ENCODE measurements around the gene FRY.

DNA sequence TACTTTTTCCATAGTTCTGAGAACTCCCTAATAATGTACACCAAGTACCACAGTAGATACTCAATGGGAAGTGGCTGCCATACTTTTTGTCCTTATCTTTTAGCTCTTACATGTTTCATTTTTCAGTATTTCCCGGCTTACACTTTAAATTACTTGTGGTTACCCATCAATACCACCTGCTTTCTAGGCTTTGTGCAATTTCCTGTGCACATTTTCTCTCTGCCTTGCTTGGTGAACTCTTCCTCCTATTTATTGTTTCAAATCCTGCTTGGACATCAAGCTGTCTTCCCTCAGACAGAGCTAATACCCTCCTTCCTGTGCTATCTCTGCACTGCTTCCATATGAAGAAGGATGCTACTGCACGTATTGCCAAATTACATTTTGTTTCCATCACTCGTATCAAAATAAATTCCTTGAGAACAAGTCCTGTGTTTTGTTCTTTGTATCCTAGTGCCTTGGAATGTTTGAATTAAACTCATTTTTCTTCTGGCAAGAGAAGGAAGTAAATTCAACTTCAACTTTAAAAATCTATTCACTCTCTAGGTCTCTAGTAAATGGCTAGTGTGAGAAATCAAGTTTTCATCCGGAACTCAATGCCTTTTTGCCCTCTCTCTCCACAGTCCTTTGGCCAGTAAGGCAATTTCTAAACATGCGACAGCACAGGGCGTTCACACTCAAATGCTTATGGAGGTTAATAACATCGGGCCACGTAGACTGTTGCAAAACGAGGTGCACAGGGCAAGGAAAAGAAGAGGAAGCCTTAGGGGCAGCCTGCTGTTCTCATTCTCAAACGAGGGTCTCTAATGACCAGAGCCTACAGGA, 277.9 kb downstream of the FRY start:
- TF ChIP-seq, protein P1, sequence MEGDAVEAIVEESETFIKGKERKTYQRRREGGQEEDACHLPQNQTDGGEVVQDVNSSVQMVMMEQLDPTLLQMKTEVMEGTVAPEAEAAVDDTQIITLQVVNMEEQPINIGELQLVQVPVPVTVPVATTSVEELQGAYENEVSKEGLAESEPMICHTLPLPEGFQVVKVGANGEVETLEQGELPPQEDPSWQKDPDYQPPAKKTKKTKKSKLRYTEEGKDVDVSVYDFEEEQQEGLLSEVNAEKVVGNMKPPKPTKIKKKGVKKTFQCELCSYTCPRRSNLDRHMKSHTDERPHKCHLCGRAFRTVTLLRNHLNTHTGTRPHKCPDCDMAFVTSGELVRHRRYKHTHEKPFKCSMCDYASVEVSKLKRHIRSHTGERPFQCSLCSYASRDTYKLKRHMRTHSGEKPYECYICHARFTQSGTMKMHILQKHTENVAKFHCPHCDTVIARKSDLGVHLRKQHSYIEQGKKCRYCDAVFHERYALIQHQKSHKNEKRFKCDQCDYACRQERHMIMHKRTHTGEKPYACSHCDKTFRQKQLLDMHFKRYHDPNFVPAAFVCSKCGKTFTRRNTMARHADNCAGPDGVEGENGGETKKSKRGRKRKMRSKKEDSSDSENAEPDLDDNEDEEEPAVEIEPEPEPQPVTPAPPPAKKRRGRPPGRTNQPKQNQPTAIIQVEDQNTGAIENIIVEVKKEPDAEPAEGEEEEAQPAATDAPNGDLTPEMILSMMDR (conservative IDR thresholded peaks at IDR 0.05): no peak
- no peak for TF ChIP-seq EZH2 (IDR thresholded peaks at IDR 0.05; ENCODE audit: low read depth)

All from PC-9 (cell line).